MCF 10A (cell line): ENCODE data around the gene LAPTM5. TPM values are rescaled to one million over a fixed set of nuclear protein-coding genes. Genes with fewer than 3 reads are reported as not detected.

Experiments
- BruUV-seq: library from RNA; stranded (reverse); fragments of 400-500 nt; replicated peaks from 2 replicates; lab custom pipeline; 2021; lab: Mats Ljungman, UMichigan
- CTCF ChIA-PET: fragments of 300-600 bp; sonication (Branson Sonifier 250); formaldehyde crosslinking; extraction: SDS; loops from one replicate; lab custom pipeline; 2021; ENCODE audit warnings: antibody characterized with exemption, inconsistent platforms; lab: Yijun Ruan, JAX
- POLR2A ChIA-PET: fragments of 300-600, 350-650 bp; sonication (Branson Sonifier 250); formaldehyde crosslinking; extraction: SDS; loops from one replicate; lab custom pipeline; 2020; ENCODE audit warnings: antibody characterized with exemption, inconsistent platforms; lab: Yijun Ruan, JAX
- DNase-seq: peaks from one replicate; pipeline ENCODE4 v3.0.0-alpha.2; 2018; ENCODE audit not compliant: unreplicated experiment
- H3K27ac Mint-ChIP-seq: one replicate; pipeline ENCODE4 v1.8.0; 2022; ENCODE audit warnings: mild to moderate bottlenecking, low read depth, mixed read lengths; ENCODE audit not compliant: unreplicated experiment
- H3K27me3 Mint-ChIP-seq: one replicate; pipeline ENCODE4 v1.8.0; 2022; ENCODE audit warnings: mixed read lengths; ENCODE audit not compliant: insufficient read depth, unreplicated experiment
- H3K36me3 Mint-ChIP-seq: one replicate; pipeline ENCODE4 v1.8.0; 2022; ENCODE audit warnings: mild to moderate bottlenecking, moderate library complexity, mixed read lengths; ENCODE audit not compliant: insufficient read depth, unreplicated experiment
- H3K4me1 Mint-ChIP-seq: one replicate; pipeline ENCODE4 v1.8.0; 2022; ENCODE audit warnings: mixed read lengths; ENCODE audit not compliant: insufficient read depth, unreplicated experiment
- H3K4me3 Mint-ChIP-seq: one replicate; pipeline ENCODE4 v1.8.0; 2022; ENCODE audit warnings: mild to moderate bottlenecking, moderate library complexity, mixed read lengths; ENCODE audit not compliant: unreplicated experiment
- H3K9me3 Mint-ChIP-seq: one replicate; pipeline ENCODE4 v1.8.0; 2022; ENCODE audit warnings: mixed read lengths; ENCODE audit not compliant: unreplicated experiment
- intact Hi-C: fragments of 100-400 bp; cut with micrococcal nuclease; formaldehyde crosslinking; loops from 2 replicates; pipeline ENCODE4 v1.14.1; 2022
- total RNA-seq: library from RNA; stranded (reverse); gene quantifications from 2 replicates; pipeline ENCODE4 v1.2.3, GENCODE V29; 2022
- TF ChIP-seq, protein P1 (sequence below): fragments of 200-600 bp; IDR thresholded peaks from one replicate; pipeline ENCODE4 v1.8.0; 2022; ENCODE audit warnings: antibody characterized with exemption, mild to moderate bottlenecking; ENCODE audit not compliant: unreplicated experiment

LAPTM5 gene
- total RNA-seq, 1 experiment from 2014 or later: 15.9 TPM

DNA sequence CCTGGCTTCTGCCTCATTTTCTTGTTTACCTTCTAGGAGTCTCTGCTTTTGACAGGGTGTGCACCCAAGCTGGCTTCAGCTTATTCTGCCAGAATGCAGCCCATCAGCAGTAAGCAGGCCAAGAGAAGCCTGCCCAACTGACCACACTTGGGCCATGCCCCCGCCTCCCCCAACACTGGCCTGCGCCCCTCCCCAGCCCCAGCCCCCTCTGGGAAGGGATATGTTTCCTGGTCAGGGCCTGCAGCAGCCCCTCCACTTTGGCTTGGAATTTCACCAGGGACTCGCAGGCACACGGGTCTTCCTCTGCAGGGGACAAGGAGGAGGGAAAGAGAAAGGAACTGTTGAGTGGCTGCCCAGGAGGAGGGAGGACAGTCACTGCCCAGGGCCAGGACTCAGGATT lies 43.5 kb downstream of the LAPTM5 start:
- ChIA-PET POLR2A (no interaction called here), CTCF (no interaction called here)
- intact Hi-C loops: no loop called here
- TF ChIP-seq, protein P1, sequence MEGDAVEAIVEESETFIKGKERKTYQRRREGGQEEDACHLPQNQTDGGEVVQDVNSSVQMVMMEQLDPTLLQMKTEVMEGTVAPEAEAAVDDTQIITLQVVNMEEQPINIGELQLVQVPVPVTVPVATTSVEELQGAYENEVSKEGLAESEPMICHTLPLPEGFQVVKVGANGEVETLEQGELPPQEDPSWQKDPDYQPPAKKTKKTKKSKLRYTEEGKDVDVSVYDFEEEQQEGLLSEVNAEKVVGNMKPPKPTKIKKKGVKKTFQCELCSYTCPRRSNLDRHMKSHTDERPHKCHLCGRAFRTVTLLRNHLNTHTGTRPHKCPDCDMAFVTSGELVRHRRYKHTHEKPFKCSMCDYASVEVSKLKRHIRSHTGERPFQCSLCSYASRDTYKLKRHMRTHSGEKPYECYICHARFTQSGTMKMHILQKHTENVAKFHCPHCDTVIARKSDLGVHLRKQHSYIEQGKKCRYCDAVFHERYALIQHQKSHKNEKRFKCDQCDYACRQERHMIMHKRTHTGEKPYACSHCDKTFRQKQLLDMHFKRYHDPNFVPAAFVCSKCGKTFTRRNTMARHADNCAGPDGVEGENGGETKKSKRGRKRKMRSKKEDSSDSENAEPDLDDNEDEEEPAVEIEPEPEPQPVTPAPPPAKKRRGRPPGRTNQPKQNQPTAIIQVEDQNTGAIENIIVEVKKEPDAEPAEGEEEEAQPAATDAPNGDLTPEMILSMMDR: no peak
- no TSS peak for BruUV-seq
- Mint-ChIP-seq H3K27me3 (peaks cover 11% of the 10 kb centered on the region), H3K36me3 (peaks cover 6% of the 10 kb centered on the region), H3K27ac (no peak overlapping the region), H3K9me3 (no peaks in the 10 kb centered on the region), H3K4me1 (peaks cover 5% of the 10 kb centered on the region), H3K4me3 (no peak overlapping the region)
- DNase-seq: no peak

DNA sequence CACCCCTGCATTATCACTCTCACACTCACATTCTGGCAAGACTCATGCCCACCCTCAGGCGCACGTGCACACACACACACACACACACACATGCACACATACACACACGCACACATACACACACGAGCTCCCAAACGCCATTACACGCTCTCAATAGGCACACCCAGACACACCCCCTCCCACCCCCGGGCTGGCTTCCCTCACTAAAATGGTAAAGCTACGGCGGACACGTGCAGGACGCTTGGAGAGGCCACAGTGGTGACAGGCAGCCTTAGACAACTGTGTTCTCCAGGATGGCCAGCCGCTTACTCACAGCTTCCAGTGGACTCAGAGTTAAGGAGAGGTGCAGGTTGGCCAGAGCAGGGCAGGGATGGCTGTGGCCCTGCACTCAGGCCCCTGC lies 44.3 kb downstream of the LAPTM5 start:
- ChIA-PET CTCF (interaction anchor here (0.7 kb wide), 2 partner anchors 359 to 1681 kb away, joined by 4 to 6 read pairs; no protein-coding TSS in a partner anchor), POLR2A (no interaction called here)
- Mint-ChIP-seq H3K36me3 (peaks cover 6% of the 10 kb centered on the region), H3K4me3 (no peak overlapping the region), H3K9me3 (no peaks in the 10 kb centered on the region), H3K27me3 (peaks cover 11% of the 10 kb centered on the region), H3K27ac (no peak overlapping the region), H3K4me1 (peaks cover 10% of the 10 kb centered on the region)
- BruUV-seq: no TSS peak
- TF ChIP-seq, protein P1: no peak
- intact Hi-C loops: no loop called here
- DNase-seq: no peak

- Mint-ChIP-seq H3K27ac (no peak overlapping the region), H3K4me3 (no peak overlapping the region), H3K4me1 (peaks cover 5% of the 10 kb centered on the region), H3K36me3 (peaks cover 6% of the 10 kb centered on the region), H3K9me3 (no peaks in the 10 kb centered on the region), H3K27me3 (peaks cover 11% of the 10 kb centered on the region)
- TF ChIP-seq, protein P1: no peak
- CTCF ChIA-PET: interaction anchor here (0.7 kb wide), 1 partner anchor 1680 kb away, joined by 6 read pairs; no protein-coding TSS in a partner anchor
- intact Hi-C loops: no loop called here
- no peak for DNase-seq
- no TSS peak for BruUV-seq
- POLR2A ChIA-PET: no interaction called here
These were observed 45.0 kb downstream of the LAPTM5 start for GRCh38 chr1:30712583-30712982.

- Mint-ChIP-seq H3K4me3 (no peak overlapping the region), H3K9me3 (no peaks in the 10 kb centered on the region), H3K36me3 (no peaks in the 10 kb centered on the region), H3K27me3 (peaks cover 11% of the 10 kb centered on the region), H3K27ac (no peak overlapping the region), H3K4me1 (peaks cover 5% of the 10 kb centered on the region)
- ChIA-PET POLR2A (no interaction called here), CTCF (no interaction called here)
- no TSS peak for BruUV-seq
- intact Hi-C loops: no loop called here
- TF ChIP-seq, protein P1: no peak
- no peak for DNase-seq
These were observed 47.2 kb downstream of the LAPTM5 start for GRCh38 chr1:30710407-30710806.
